HG03159 (cell line): ENCODE results near the gene RNF20.
"Not testable (repeated sequence)": the region's sequence is repeated elsewhere in the genome, so short reads cannot be mapped to it uniquely, and the experiment has no call there.

Source experiments
- ATAC-seq: cut with Tn5 transposase; IDR thresholded peaks from one replicate; pipeline ENCODE4 v1.9.1; 2021; ENCODE audit warnings: mild to moderate bottlenecking, moderate library complexity; ENCODE audit not compliant: unreplicated experiment

The RNF20 gene

GRCh38 chr9:101530076-101530711 is 3.5 kb upstream of the RNF20 start:
- peak; percentile 45 for ATAC-seq

DNA sequence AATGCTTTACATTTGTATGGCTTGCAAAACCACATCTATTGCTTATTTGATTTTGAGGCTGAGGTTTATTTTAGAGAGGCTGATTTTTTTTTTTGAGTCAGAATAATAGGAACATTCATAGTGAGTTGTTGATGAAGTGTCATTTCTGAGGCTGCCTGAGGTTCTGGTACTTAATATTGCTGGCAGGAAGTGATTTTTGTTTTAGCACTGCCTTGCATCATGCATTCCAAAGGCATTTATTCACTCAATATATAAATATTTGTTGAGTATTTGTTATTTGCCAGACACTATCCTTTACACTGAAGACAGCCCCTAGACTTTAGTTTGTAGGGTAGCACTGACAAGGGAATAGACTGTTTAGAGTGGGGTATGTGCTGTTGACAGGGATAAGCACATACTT is 2.7 kb downstream of the RNF20 start:
- ATAC-seq, result no peak

- ATAC-seq, result no peak
Observed at GRCh38 chr9:101536938-101537337, 3.3 kb downstream of the RNF20 start.

DNA sequence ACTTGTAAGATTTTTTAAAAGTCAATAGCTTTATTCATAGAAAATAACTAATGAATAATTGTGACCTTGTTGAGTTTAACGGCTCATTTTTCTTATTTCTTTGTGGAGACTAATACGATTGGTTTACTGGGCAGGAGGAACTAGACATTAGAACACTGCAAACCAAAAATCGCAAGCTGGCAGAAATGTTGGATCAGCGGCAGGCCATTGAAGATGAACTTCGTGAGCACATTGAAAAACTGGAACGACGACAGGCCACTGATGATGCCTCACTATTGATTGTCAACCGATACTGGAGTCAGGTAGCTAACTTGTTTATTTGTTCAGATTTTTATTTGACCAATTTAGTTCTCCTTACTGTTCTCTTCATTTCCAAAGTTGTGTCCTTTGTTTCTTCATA is 6.4 kb downstream of the RNF20 start:
- no peak for ATAC-seq

DNA sequence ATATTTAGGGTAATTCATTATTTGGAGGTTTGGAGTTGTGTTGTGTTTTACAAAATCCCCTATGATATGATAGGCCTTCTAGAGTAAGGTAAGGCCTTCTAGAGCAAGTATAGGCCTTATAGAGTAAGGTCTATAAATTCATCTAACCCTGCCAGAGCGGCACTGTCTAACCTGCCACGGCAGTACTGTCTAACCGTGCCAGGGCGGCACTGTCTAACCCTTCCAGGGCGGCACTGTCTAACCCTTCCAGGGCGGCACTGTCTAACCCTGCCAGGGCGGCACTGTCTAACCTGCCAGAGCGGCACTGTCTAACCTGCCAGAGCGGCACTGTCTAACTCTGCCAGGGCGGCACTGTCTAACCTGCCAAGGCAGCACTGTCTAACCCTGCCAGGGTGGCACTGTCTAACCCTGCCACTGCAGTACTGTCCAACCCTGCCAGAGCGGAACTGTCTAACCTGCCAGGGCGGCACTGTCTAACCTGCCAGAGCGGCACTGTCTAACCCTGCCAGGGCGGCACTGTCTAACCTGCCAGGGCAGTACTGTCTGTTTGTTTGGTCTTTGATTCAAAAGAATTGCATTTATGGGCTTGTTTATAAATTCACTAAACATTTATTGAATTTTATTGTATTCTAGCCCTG is 9.6 kb downstream of the RNF20 start:
- ATAC-seq, result no peak

- ATAC-seq, result not testable (repeated sequence)
Observed at GRCh38 chr9:101549472-101550098, 15.9 kb downstream of the RNF20 start.

GRCh38 chr9:101561740-101562139 is 28.1 kb downstream of the RNF20 start:
- no peak for ATAC-seq

- ATAC-seq, result no peak
Observed at GRCh38 chr9:101562966-101563365, 29.3 kb downstream of the RNF20 start.

DNA sequence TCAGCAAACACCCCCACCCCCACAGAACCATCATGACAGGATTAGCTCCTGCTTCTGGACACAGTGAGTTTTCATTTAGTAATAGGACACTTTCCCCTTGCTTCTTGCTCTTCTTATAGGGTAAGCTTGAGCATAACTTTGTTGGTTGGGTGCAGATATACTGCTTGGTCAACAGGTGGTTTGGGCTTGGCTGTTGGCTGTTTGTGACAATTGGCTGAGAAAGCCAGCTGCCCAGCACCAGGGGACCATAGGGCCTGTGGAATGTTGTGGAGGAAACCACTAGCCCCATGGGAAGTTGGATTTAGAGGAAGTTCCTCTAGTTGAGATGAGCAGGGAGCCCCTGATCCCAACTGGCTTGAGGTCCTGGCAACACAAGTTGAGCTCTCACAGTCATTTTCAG is 30.6 kb downstream of the RNF20 start:
- no peak for ATAC-seq

- peak; percentile 60 for ATAC-seq
Observed at GRCh38 chr9:101566904-101567724, 33.5 kb downstream of the RNF20 start.

DNA sequence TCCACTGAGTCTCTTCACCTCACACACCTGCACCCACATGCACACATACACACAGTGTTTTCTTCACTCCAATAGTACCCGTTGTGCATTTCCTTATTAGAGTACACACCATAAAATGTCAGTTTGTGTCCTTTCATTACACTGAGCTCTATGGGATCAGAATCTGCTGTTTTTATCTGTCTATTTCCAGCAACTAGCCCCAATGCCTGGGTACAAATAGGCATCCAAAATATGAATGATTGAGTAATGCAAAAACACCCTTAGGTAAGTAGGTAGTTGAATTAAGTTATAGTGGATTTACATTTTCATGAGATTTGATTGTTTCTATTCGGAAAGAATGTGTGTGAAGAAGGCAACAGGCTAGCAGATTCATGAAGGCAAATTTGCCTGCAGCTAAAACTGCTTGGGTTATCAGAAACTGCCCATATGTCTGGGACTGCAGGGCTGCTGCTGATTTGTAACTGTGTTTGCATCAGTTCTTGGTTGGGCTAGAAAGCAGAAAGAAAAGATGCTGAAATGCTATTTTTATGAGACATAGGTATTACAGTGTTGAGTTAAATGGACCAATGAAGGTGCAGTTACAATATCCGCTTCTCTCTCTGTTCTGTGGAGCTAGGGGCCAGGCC is 34.2 kb downstream of the RNF20 start:
- no peak for ATAC-seq

DNA sequence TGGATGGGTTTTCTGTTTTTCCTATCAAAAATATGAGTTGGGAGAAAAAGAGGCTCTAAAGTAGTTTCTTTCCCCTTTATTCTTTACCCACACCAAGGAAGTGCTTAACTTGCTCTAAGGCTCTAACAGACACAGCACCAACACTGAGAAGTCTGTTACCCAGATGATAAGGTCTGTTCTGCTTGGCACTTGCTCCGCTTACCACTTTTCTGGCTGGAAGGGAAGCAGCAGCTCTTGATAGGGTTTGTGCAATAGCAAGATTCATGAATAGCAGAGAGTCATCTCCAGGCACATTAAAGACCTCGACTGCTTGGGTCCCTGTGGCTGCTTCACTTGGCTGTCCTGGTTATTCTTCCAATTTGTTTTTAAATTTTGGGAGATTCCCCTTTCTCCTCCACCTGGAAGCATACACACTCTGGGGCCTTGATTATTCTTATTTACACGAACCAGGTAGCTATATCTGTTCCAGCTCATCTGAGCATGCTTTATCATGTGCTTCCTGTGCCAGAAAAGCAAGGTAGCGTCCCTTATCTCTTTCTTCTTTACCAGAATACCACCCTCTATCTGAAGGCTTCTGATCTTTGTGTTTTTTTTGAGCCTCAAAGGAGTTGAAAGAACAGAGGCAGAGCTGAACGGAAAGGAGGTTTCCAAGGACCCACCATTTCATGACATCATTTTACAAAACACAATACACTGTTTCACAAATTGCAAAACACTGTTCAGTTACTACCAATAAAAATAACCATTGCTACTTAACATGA is 36.3 kb downstream of the RNF20 start:
- ATAC-seq, result no peak

DNA sequence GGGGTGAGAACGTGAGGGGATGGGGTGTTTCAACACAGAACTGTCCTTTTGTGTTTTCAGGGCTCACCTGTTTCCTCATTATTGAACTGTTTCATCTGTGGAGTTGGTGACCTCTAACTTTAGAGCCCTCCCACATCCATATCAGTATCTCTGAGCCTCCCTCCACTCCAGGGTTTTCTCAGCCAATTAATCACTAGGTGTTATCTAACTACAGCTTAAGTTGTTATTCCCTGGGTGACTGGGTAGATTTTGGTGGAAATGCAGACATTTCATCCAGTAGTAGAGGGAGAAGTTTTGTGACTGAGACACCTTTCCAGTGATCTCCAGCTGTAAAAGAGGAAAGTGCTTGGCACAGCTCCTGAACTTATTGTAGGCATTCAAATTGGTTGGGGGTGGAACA is 37.5 kb downstream of the RNF20 start:
- ATAC-seq, result no peak

- no peak for ATAC-seq
Observed at GRCh38 chr9:101572316-101572715, 38.7 kb downstream of the RNF20 start.

- ATAC-seq, result no peak
Observed at GRCh38 chr9:101574731-101575333, 41.2 kb downstream of the RNF20 start.

- ATAC-seq, result peak; percentile 73
Observed at GRCh38 chr9:101578378-101578777, 44.7 kb downstream of the RNF20 start.

GRCh38 chr9:101579711-101580545 is 46.3 kb downstream of the RNF20 start:
- ATAC-seq, result no peak

- no peak for ATAC-seq
Observed at GRCh38 chr9:101582553-101582952, 48.9 kb downstream of the RNF20 start.

DNA sequence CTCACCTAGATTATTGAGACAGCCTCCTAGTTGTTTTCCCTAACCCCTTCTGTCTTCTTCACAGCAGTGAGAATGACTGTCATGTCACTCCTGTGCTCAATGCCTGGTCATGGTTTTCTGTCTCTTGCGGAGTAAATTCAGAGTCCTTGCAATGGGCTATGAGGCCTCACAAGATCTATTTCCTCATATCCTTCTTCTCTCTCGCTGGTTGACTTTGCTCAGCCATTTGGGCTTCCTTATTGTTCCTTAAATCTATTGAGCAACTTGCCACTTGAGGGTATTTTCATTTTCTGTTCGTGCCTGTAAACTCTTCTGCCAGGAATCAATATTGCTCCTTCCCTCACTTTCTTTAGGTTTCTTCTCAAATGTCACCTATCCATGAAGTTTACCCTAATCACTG is 52.1 kb downstream of the RNF20 start:
- no peak for ATAC-seq
